Measurements from ENCODE around the gene GPR162.

GRCh38 chr12:6861391-6861790 is 39.8 kb downstream of the GPR162 start:
- no peak for TF ChIP-seq GATA2 (IDR thresholded peaks at IDR 0.05; ENCODE audit: low read depth, low read length)
- TF ChIP-seq GATA3 (IDR thresholded peaks at IDR 0.05; ENCODE audit: low read depth, low read length), result no peak

Measured in SH-SY5Y (cell line).